BLaER1 (cell line): ENCODE measurements around the gene PLPPR2.

Source experiments
- H3K27ac ChIP-seq: shearing (Covaris generic); formaldehyde crosslinking; 2 replicates; pipeline ENCODE4 v1.8.1; 2022
- H3K27me3 ChIP-seq: shearing (Covaris generic); formaldehyde crosslinking; 2 replicates; pipeline ENCODE4 v1.8.1; 2022
- H3K36me3 ChIP-seq: shearing (Covaris generic); formaldehyde crosslinking; 2 replicates; pipeline ENCODE4 v1.8.1; 2022
- H3K4me1 ChIP-seq: shearing (Covaris generic); formaldehyde crosslinking; 2 replicates; pipeline ENCODE4 v1.8.1; 2022
- H3K4me2 ChIP-seq: shearing (Covaris generic); formaldehyde crosslinking; 2 replicates; pipeline ENCODE4 v1.8.1; 2022
- H3K4me3 ChIP-seq: shearing (Covaris generic); formaldehyde crosslinking; 2 replicates; pipeline ENCODE4 v1.8.1; 2022
- H3K9ac ChIP-seq: shearing (Covaris generic); formaldehyde crosslinking; 2 replicates; pipeline ENCODE4 v1.8.1; 2022
- H3K9me3 ChIP-seq: shearing (Covaris generic); formaldehyde crosslinking; 2 replicates; pipeline ENCODE4 v1.8.1; 2022
- H4K20me1 ChIP-seq: shearing (Covaris generic); formaldehyde crosslinking; 2 replicates; pipeline ENCODE4 v1.8.1; 2022
- Cebpa-rat ChIP-seq: shearing (Covaris generic); IDR thresholded peaks from 2 replicates; pipeline ENCODE4 v1.8.1; 2022

PLPPR2 gene

GRCh38 chr19:11356676-11357550 lies 1.7 kb downstream of the PLPPR2 start:
- Histone ChIP-seq H3K4me1 (peaks cover 15% of the 10 kb centered on the region), H3K9me3 (no peaks in the 10 kb centered on the region), H3K36me3 (no peaks in the 10 kb centered on the region), H3K4me2 (no peak overlapping the region; the same call in 1 of the 2 replicates), H3K27ac (no peak overlapping the region), H3K4me3 (no peak overlapping the region), H3K27me3 (no peaks in the 10 kb centered on the region), H3K9ac (no peak overlapping the region), H4K20me1 (no peaks in the 10 kb centered on the region)
- TF ChIP-seq Cebpa-rat = no peak

GRCh38 chr19:11359421-11359820 lies 4.2 kb downstream of the PLPPR2 start:
- H3K9ac ChIP-seq = no peak overlapping the region

GRCh38 chr19:11361037-11361770 lies 6.0 kb downstream of the PLPPR2 start:
- no peak for TF ChIP-seq Cebpa-rat
- H3K27me3 ChIP-seq = no peaks in the 10 kb centered on the region
- H4K20me1 ChIP-seq = no peaks in the 10 kb centered on the region
- H3K9ac ChIP-seq = no peak overlapping the region
- H3K4me2 ChIP-seq = no peak overlapping the region
- H3K27ac ChIP-seq = no peak overlapping the region
- H3K9me3 ChIP-seq = no peaks in the 10 kb centered on the region
- peaks cover 4% of the 10 kb centered on the region for H3K4me1 ChIP-seq
- H3K4me3 ChIP-seq = no peak overlapping the region
- peaks cover 10% of the 10 kb centered on the region; the same call in 1 of the 2 replicates for H3K36me3 ChIP-seq

More at GRCh38 chr19:11359421-11359820, 4.2 kb downstream of the PLPPR2 start:
- Histone ChIP-seq H3K4me2 (no peak overlapping the region), H3K27ac (no peak overlapping the region), H3K4me3 (no peak overlapping the region), H3K4me1 (peaks cover 15% of the 10 kb centered on the region), H3K36me3 (peaks cover 5% of the 10 kb centered on the region; the same call in 1 of the 2 replicates), H3K9me3 (no peaks in the 10 kb centered on the region), H4K20me1 (no peaks in the 10 kb centered on the region), H3K27me3 (no peaks in the 10 kb centered on the region)
- no peak for TF ChIP-seq Cebpa-rat

- Histone ChIP-seq H3K4me3 (no peak overlapping the region), H3K9me3 (no peaks in the 10 kb centered on the region), H3K36me3 (peaks cover 10% of the 10 kb centered on the region; the same call in 1 of the 2 replicates), H4K20me1 (no peaks in the 10 kb centered on the region), H3K4me2 (no peak overlapping the region), H3K27ac (no peak overlapping the region), H3K9ac (no peak overlapping the region), H3K4me1 (no peaks in the 10 kb centered on the region), H3K27me3 (no peaks in the 10 kb centered on the region)
- TF ChIP-seq Cebpa-rat = no peak
These were observed 6.8 kb downstream of the PLPPR2 start for GRCh38 chr19:11361771-11362731.

- Histone ChIP-seq H3K27ac (no peak overlapping the region), H3K4me3 (no peak overlapping the region), H3K9ac (no peak overlapping the region), H4K20me1 (no peaks in the 10 kb centered on the region), H3K36me3 (peaks cover 16% of the 10 kb centered on the region; the same call in 1 of the 2 replicates), H3K4me2 (no peak overlapping the region), H3K27me3 (no peaks in the 10 kb centered on the region), H3K4me1 (no peaks in the 10 kb centered on the region), H3K9me3 (no peaks in the 10 kb centered on the region)
- TF ChIP-seq Cebpa-rat = no peak
These were observed 8.6 kb downstream of the PLPPR2 start for GRCh38 chr19:11363881-11364280.

- H3K4me3 ChIP-seq = no peak overlapping the region
- H3K27me3 ChIP-seq = no peaks in the 10 kb centered on the region
- H3K4me1 ChIP-seq = no peaks in the 10 kb centered on the region
- no peak overlapping the region for H3K27ac ChIP-seq
- no peaks in the 10 kb centered on the region for H3K9me3 ChIP-seq
- no peak overlapping the region for H3K9ac ChIP-seq
- peaks cover 16% of the 10 kb centered on the region; the same call in 1 of the 2 replicates for H3K36me3 ChIP-seq
- H3K4me2 ChIP-seq = no peak overlapping the region
- no peak for TF ChIP-seq Cebpa-rat
- 0 out of 2 replicates have a peak, but pooled peaks cover 1% of the 10 kb centered on the region for H4K20me1 ChIP-seq
These were observed 9.2 kb downstream of the PLPPR2 start for GRCh38 chr19:11364296-11364904.

GRCh38 chr19:11364935-11365334 lies 9.7 kb downstream of the PLPPR2 start:
- H3K9ac ChIP-seq = no peak overlapping the region
- H3K27ac ChIP-seq = no peak overlapping the region
- H3K9me3 ChIP-seq = no peaks in the 10 kb centered on the region
- H3K27me3 ChIP-seq = no peaks in the 10 kb centered on the region
- no peak overlapping the region for H3K4me2 ChIP-seq
- H3K4me3 ChIP-seq = no peak overlapping the region
- H3K36me3 ChIP-seq = peaks cover 16% of the 10 kb centered on the region; the same call in 1 of the 2 replicates
- no peak for TF ChIP-seq Cebpa-rat
- H3K4me1 ChIP-seq = no peaks in the 10 kb centered on the region
- 0 out of 2 replicates have a peak, but pooled peaks cover 6% of the 10 kb centered on the region for H4K20me1 ChIP-seq

- H3K9me3 ChIP-seq = no peaks in the 10 kb centered on the region
- TF ChIP-seq Cebpa-rat = no peak
- no peak overlapping the region for H3K9ac ChIP-seq
- H3K4me3 ChIP-seq = no peak overlapping the region
- H3K4me1 ChIP-seq = no peaks in the 10 kb centered on the region
- H3K27me3 ChIP-seq = no peaks in the 10 kb centered on the region
- H3K4me2 ChIP-seq = no peak overlapping the region
- 0 out of 2 replicates have a peak, but pooled peaks cover 6% of the 10 kb centered on the region for H4K20me1 ChIP-seq
- no peak overlapping the region for H3K27ac ChIP-seq
- peaks cover 16% of the 10 kb centered on the region; the same call in 1 of the 2 replicates for H3K36me3 ChIP-seq
These were observed 10.4 kb downstream of the PLPPR2 start for GRCh38 chr19:11365557-11366117.
